Mesothelial cell of epicardium (in vitro differentiated cells): ENCODE measurements around the gene TMCO4. TPM values are rescaled to one million over a fixed set of nuclear protein-coding genes. Genes with fewer than 3 reads are reported as not detected.

ENCODE experiments used
- DNase-seq, 2 experiments: peaks; one replicate each; pipeline ENCODE4 v3.0.0; 2021; ENCODE audit warnings: low spot score in 2 of 2; ENCODE audit not compliant: unreplicated experiment in 2 of 2
- H3K27ac Mint-ChIP-seq: 2 replicates; pipeline ENCODE4 v1.8.0; 2021; ENCODE audit warnings: mixed read lengths
- H3K27me3 Mint-ChIP-seq: 2 replicates; pipeline ENCODE4 v1.8.0; 2021; ENCODE audit warnings: low read depth, mixed read lengths
- H3K36me3 Mint-ChIP-seq: 2 replicates; pipeline ENCODE4 v1.8.0; 2021; ENCODE audit warnings: mixed read lengths
- H3K4me1 Mint-ChIP-seq: 2 replicates; pipeline ENCODE4 v1.8.0; 2021; ENCODE audit warnings: mixed read lengths
- H3K4me3 Mint-ChIP-seq: 2 replicates; pipeline ENCODE4 v1.8.0; 2021; ENCODE audit warnings: mild to moderate bottlenecking, moderate library complexity, mixed read lengths
- H3K9me3 Mint-ChIP-seq: 2 replicates; pipeline ENCODE4 v1.8.0; 2021; ENCODE audit warnings: mixed read lengths
- CTCF ChIP-seq: fragments of 200-600 bp; sonication (generic); IDR thresholded peaks from one replicate; pipeline ENCODE4 v1.5.0; 2021; ENCODE audit warnings: antibody characterized with exemption; ENCODE audit not compliant: unreplicated experiment
- total RNA-seq: library from RNA; stranded (reverse); gene quantifications from 3 replicates; pipeline ENCODE4 v1.2.1, GENCODE V29; 2021

TMCO4 gene
- total RNA-seq, 1 donor from 2014 or later, result 21.4 TPM

- H3K9me3 Mint-ChIP-seq, result no peaks in the 10 kb centered on the region
- H3K36me3 Mint-ChIP-seq, result peaks cover 4% of the 10 kb centered on the region
- no peak overlapping the region for H3K27ac Mint-ChIP-seq
- no peaks in the 10 kb centered on the region for H3K27me3 Mint-ChIP-seq
- no peak for TF ChIP-seq CTCF
- DNase-seq, result no peak
- H3K4me3 Mint-ChIP-seq, result no peak overlapping the region
- H3K4me1 Mint-ChIP-seq, result no peaks in the 10 kb centered on the region
These were observed 62.5 kb downstream of the TMCO4 start for GRCh38 chr1:19737104-19737825.

- TF ChIP-seq CTCF, result no peak
- H3K4me3 Mint-ChIP-seq, result no peak overlapping the region
- H3K36me3 Mint-ChIP-seq, result peaks cover 9% of the 10 kb centered on the region
- H3K4me1 Mint-ChIP-seq, result no peaks in the 10 kb centered on the region
- DNase-seq, result no peak
- no peaks in the 10 kb centered on the region for H3K9me3 Mint-ChIP-seq
- H3K27me3 Mint-ChIP-seq, result no peaks in the 10 kb centered on the region
- no peak overlapping the region for H3K27ac Mint-ChIP-seq
These were observed 64.1 kb downstream of the TMCO4 start for GRCh38 chr1:19735440-19736127.

GRCh38 chr1:19734472-19734999, 65.2 kb downstream of the TMCO4 start:
- H3K4me1 Mint-ChIP-seq, result no peaks in the 10 kb centered on the region
- no peak for DNase-seq
- H3K4me3 Mint-ChIP-seq, result no peak overlapping the region
- peaks cover 19% of the 10 kb centered on the region for H3K36me3 Mint-ChIP-seq
- H3K27ac Mint-ChIP-seq, result no peak overlapping the region
- no peak for TF ChIP-seq CTCF
- H3K27me3 Mint-ChIP-seq, result no peaks in the 10 kb centered on the region
- no peaks in the 10 kb centered on the region for H3K9me3 Mint-ChIP-seq

GRCh38 chr1:19734056-19734455, 65.7 kb downstream of the TMCO4 start:
- no peaks in the 10 kb centered on the region for H3K27me3 Mint-ChIP-seq
- H3K4me3 Mint-ChIP-seq, result no peak overlapping the region
- no peak overlapping the region for H3K27ac Mint-ChIP-seq
- H3K9me3 Mint-ChIP-seq, result no peaks in the 10 kb centered on the region
- no peak for DNase-seq
- H3K4me1 Mint-ChIP-seq, result no peaks in the 10 kb centered on the region
- peaks cover 19% of the 10 kb centered on the region for H3K36me3 Mint-ChIP-seq
- no peak for TF ChIP-seq CTCF

- Mint-ChIP-seq H3K27me3 (no peaks in the 10 kb centered on the region), H3K4me1 (no peaks in the 10 kb centered on the region), H3K9me3 (no peaks in the 10 kb centered on the region), H3K27ac (no peak overlapping the region), H3K36me3 (peaks cover 19% of the 10 kb centered on the region), H3K4me3 (no peak overlapping the region)
- DNase-seq, result no peak
- no peak for TF ChIP-seq CTCF
These were observed 66.1 kb downstream of the TMCO4 start for GRCh38 chr1:19733615-19734014.
